HepG2 (cell line): Measurements from ENCODE around the gene BCAM. TPM values are rescaled to one million over a fixed set of nuclear protein-coding genes. Genes with fewer than 3 reads are reported as not detected.

ENCODE experiments used
- ATF4 ChIP-seq, 2 experiments: fragments of 450-650 bp in 1 of 2; sonication (generic) in 1 of 2; formaldehyde crosslinking; IDR thresholded peaks; 2 replicates each; pipeline versions ENCODE4 v1.5.0 to v1.8.0; 2020 to 2022; ENCODE audit warnings: mild to moderate bottlenecking in 1 of 2, missing genetic modification reagents in 1 of 2
- CREBL2 ChIP-seq: sonication (generic); formaldehyde crosslinking; IDR thresholded peaks from 2 replicates; pipeline ENCODE4 v1.8.1; 2023; ENCODE audit warnings: missing genetic modification reagents, mild to moderate bottlenecking, borderline replicate concordance
- HMGXB3 ChIP-seq: sonication (generic); formaldehyde crosslinking; IDR thresholded peaks from 2 replicates; pipeline ENCODE4 v1.4.0; 2020; ENCODE audit warnings: missing genetic modification reagents, borderline replicate concordance
- LCORL ChIP-seq, 2 experiments: fragments of 450-650 bp in 1 of 2; sonication (generic) in 1 of 2; formaldehyde crosslinking in 1 of 2; IDR thresholded peaks; 2 replicates each; pipeline versions ENCODE4 v1.5.0 to v1.6.1; 2017 to 2020; ENCODE audit warnings: antibody characterized with exemption in 1 of 2, missing genetic modification reagents in 1 of 2
- NAIF1 ChIP-seq: sonication (generic); formaldehyde crosslinking; IDR thresholded peaks from 2 replicates; pipeline ENCODE4 v1.5.0; 2020; ENCODE audit warnings: mild to moderate bottlenecking, missing genetic modification reagents, borderline replicate concordance
- PBX2 ChIP-seq: IDR thresholded peaks from 2 replicates; pipeline ENCODE4 v1.6.1; 2016; ENCODE audit warnings: control low read depth
- PHF20 ChIP-seq: sonication (generic); formaldehyde crosslinking; IDR thresholded peaks from 2 replicates; pipeline ENCODE4 v1.5.0; 2020; ENCODE audit warnings: mild to moderate bottlenecking, missing genetic modification reagents
- RARG ChIP-seq: sonication (generic); formaldehyde crosslinking; IDR thresholded peaks from 2 replicates; pipeline ENCODE4 v1.4.0; 2020; ENCODE audit warnings: low read depth, mild to moderate bottlenecking, missing genetic modification reagents
- RBM22 ChIP-seq: fragments of 200-400 bp; formaldehyde crosslinking; optimal IDR thresholded peaks from 2 replicates; pipeline ENCODE3; 2017; ENCODE audit warnings: mild to moderate bottlenecking, low read length, moderate library complexity
- RFXAP ChIP-seq: sonication (generic); formaldehyde crosslinking; IDR thresholded peaks from 2 replicates; pipeline ENCODE4 v1.4.0; 2020; ENCODE audit warnings: missing genetic modification reagents, borderline replicate concordance
- RORA ChIP-seq: sonication (generic); formaldehyde crosslinking; IDR thresholded peaks from 2 replicates; pipeline ENCODE4 v1.5.0; 2020; ENCODE audit warnings: mild to moderate bottlenecking, missing genetic modification reagents, moderate library complexity
- SKIL ChIP-seq: sonication (generic); formaldehyde crosslinking; IDR thresholded peaks from 2 replicates; pipeline ENCODE4 v1.8.0; 2022; ENCODE audit warnings: missing genetic modification reagents, mild to moderate bottlenecking, moderate library complexity, borderline replicate concordance
- SMAD1 ChIP-seq: sonication (generic); formaldehyde crosslinking; IDR thresholded peaks from 2 replicates; pipeline ENCODE4 v1.4.0; 2020; ENCODE audit warnings: missing genetic modification reagents, low read depth, mild to moderate bottlenecking, borderline replicate concordance
- SNAI1 ChIP-seq: sonication (generic); formaldehyde crosslinking; IDR thresholded peaks from 2 replicates; pipeline ENCODE4 v1.5.0; 2020; ENCODE audit warnings: mild to moderate bottlenecking, missing genetic modification reagents, borderline replicate concordance
- SOX6 ChIP-seq, 2 experiments: fragments of 450-650 bp in 1 of 2; sonication (generic) in 1 of 2; formaldehyde crosslinking in 1 of 2; IDR thresholded peaks; 2 replicates each; pipeline versions ENCODE4 v1.4.0 to v1.6.1; 2017 to 2020; ENCODE audit warnings: antibody characterized with exemption in 1 of 2, mild to moderate bottlenecking in 1 of 2, missing genetic modification reagents in 1 of 2
- TARDBP ChIP-seq: sonication (generic); formaldehyde crosslinking; IDR thresholded peaks from 2 replicates; pipeline ENCODE4 v1.8.0; 2022; ENCODE audit warnings: mild to moderate bottlenecking, missing genetic modification reagents
- TP53 ChIP-seq: sonication (generic); formaldehyde crosslinking; conservative IDR thresholded peaks from 2 replicates; pipeline ENCODE4 v1.4.0; 2020; ENCODE audit warnings: missing genetic modification reagents
- WIZ ChIP-seq: sonication (generic); formaldehyde crosslinking; IDR thresholded peaks from 2 replicates; pipeline ENCODE4 v1.5.1; 2020; ENCODE audit warnings: mild to moderate bottlenecking, missing genetic modification reagents
- ZNF354B ChIP-seq: sonication (generic); formaldehyde crosslinking; IDR thresholded peaks from 2 replicates; pipeline ENCODE4 v1.8.0; 2022; ENCODE audit warnings: mild to moderate bottlenecking, missing genetic modification reagents
- ZNF563 ChIP-seq: sonication (generic); formaldehyde crosslinking; IDR thresholded peaks from 2 replicates; pipeline ENCODE4 v1.8.0; 2022; ENCODE audit warnings: mild to moderate bottlenecking, moderate library complexity, missing genetic modification reagents
- ZNF598 ChIP-seq: sonication (generic); formaldehyde crosslinking; IDR thresholded peaks from 2 replicates; pipeline ENCODE4 v1.5.1; 2020; ENCODE audit warnings: mild to moderate bottlenecking, missing genetic modification reagents, borderline replicate concordance
- polyA plus RNA-seq, 8 experiments: library from polyadenylated mRNA; depleted of rRNA in 3 of 8; stranded (reverse) in 7 of 8; unstranded in 1 of 8; fragments of >200 nt; fragmentation: Illumina TruSeq in 4 of 8; extraction: Trizol in 4 of 8; gene quantifications; 2 replicates each; pipeline versions ENCODE4 v1.2.1 to v1.2.3, GENCODE V29; 2011 to 2016; ENCODE audit warnings: low read depth in 4 of 8, missing spikeins in 1 of 8, mixed read lengths in 1 of 8; ENCODE audit not compliant: insufficient read depth in 1 of 8
- total RNA-seq, 5 experiments: library from RNA; depleted of rRNA; stranded (reverse); fragments of >200 nt; fragmentation: Illumina TruSeq; extraction: Trizol; gene quantifications; 2 replicates each; pipeline ENCODE4 v1.2.3, GENCODE V29; 2016; ENCODE audit warnings: low read depth in 1 of 5

The BCAM gene
- total and polyA plus RNA-seq, 2 of the 13 experiments (the other 11 are each of a cell fraction or from before 2014, with no cell fraction given), result 51.2 to 62.7 TPM

GRCh38 chr19:44807162-44807561 lies 1.7 kb upstream of the BCAM start (continued):
- TF ChIP-seq SMAD1 (CRISPR knock-in tag) (no peak), PBX2 (CRISPR knock-in tag) (no peak), TARDBP (CRISPR knock-in tag) (0 out of 2 replicates have a peak, but pooled peaks have one; percentile 46), RFXAP (CRISPR knock-in tag) (no peak), WIZ (CRISPR knock-in tag) (no peak), RBM22 (no peak), CREBL2 (CRISPR knock-in tag) (no peak), ZNF598 (no peak), HMGXB3 (CRISPR knock-in tag) (no peak), TP53 (CRISPR knock-in tag) (no peak), RARG (CRISPR knock-in tag) (no peak), SNAI1 (CRISPR knock-in tag) (0 out of 2 replicates have a peak, but pooled peaks have one; percentile 38), ATF4 (CRISPR knock-in tag; IDR thresholded peaks at IDR 0.05) (no peak), LCORL (IDR thresholded peaks at IDR 0.05) (no peak), LCORL (CRISPR knock-in tag; IDR thresholded peaks at IDR 0.05) (peak; percentile 72), NAIF1 (CRISPR knock-in tag) (no peak), SOX6 (IDR thresholded peaks at IDR 0.05) (no peak), SOX6 (CRISPR knock-in tag; IDR thresholded peaks at IDR 0.05) (peak; percentile 88), ZNF354B (CRISPR knock-in tag) (no peak), RORA (CRISPR knock-in tag) (no peak), ZNF563 (CRISPR knock-in tag) (no peak; the same call in 1 of the 2 replicates), PHF20 (CRISPR knock-in tag) (no peak), SKIL (peak; percentile 41; the same call in 1 of the 2 replicates)
